GM13977 (cell line): ENCODE measurements around the gene RASSF1.

Experiments used
- DNase-seq: peaks from one replicate; pipeline ENCODE4 v3.0.0; 2012; ENCODE audit warnings: low spot score
- in situ Hi-C: fragments of 300-500 bp; cut with MboI; formaldehyde crosslinking; loops from one replicate; pipeline ENCODE4 v1.12.0; 2022; ENCODE audit warnings: low sequenced_read_pairs, low pct_unique_long_range_greater_than_20kb, mixed read lengths, inconsistent platforms; ENCODE audit not compliant: unreplicated experiment
- TF ChIP-seq, protein P1 (sequence below): IDR thresholded peaks from 2 replicates; pipeline ENCODE4 v1.5.1; 2012; ENCODE audit warnings: mild to moderate bottlenecking, control low read depth; ENCODE audit not compliant: insufficient read depth; ENCODE audit errors: extremely low read depth, missing control alignments

The RASSF1 gene

DNA sequence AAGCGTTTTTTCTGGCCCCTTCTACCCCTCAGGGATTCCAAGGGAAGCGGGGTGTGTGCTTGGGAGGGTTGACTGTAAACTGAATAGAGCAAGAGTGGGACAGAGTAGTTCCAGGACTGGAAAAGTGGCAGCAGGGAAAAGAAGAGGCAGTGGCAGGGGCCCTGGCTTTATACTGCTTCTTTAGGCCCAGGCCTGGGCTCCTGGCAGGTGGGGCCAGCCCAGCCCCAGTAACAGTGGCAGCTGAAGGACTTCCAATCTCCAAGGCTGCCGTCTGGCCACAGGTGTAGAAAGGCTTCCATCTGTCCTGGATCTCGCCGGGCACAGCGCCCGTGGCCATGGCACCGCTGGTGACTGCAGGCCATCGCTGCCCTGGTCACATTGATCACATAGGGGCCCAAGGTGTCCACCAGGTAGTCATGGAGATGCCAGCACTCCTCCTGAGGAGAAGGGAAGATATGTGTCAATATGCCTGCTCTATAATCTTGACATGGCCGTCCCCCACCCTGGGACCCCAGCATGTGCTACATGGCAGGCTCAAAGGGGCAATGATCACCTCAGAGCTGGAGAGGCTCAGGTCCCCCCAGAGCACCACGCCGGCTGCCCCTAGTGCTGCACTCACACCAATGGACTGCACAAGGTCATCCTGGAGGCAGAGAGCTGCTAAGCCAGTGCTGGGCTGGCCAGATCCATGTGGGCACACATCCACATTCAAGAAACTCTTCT is 47.4 kb downstream of the RASSF1 start:
- in situ Hi-C loops, result no loop called here
- TF ChIP-seq, protein P1, sequence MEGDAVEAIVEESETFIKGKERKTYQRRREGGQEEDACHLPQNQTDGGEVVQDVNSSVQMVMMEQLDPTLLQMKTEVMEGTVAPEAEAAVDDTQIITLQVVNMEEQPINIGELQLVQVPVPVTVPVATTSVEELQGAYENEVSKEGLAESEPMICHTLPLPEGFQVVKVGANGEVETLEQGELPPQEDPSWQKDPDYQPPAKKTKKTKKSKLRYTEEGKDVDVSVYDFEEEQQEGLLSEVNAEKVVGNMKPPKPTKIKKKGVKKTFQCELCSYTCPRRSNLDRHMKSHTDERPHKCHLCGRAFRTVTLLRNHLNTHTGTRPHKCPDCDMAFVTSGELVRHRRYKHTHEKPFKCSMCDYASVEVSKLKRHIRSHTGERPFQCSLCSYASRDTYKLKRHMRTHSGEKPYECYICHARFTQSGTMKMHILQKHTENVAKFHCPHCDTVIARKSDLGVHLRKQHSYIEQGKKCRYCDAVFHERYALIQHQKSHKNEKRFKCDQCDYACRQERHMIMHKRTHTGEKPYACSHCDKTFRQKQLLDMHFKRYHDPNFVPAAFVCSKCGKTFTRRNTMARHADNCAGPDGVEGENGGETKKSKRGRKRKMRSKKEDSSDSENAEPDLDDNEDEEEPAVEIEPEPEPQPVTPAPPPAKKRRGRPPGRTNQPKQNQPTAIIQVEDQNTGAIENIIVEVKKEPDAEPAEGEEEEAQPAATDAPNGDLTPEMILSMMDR, result no peak
- DNase-seq, result no peak

DNA sequence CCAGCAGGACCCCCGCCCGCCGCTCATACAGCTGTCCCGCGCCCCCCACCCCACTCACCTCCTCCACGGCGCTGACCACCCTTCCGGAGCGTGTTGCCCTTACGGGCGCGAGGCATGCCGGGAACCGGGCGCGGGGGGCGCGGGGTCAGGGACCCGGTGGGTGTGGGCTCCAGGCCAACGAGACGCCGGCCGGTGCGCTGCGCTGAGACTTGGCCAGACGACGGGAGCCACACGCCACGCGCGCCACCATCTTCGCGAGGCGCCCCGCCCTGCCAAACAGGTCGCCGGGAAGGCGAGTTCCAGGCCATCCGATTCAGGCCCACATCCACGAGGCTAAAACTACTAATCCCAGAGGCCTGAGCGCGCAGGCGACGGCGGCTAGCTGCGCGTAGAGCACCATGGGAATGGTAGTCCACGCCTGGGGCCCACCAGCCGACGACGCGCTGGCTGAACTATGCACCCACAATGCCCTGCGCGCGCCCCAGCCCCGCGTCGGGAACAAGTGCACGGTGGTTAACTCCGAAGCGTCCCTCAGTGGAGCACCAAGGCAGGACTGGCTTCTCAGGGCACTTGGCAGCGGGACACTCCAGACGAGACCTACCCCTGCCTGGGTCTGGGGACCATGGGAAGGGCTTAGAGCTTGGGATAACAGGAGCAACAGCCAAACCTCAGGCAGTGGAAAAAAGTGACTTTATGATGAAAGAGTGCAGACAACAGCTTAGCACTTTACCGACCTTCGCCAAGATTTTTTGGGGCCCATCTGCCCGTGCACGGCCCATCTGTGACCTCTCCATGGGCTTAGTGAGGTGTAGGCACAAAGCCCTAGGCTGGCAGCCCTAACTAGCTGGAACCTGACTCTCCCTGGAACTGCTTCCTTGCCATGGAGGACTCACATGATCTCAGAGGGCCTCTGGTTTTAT is 48.2 kb downstream of the RASSF1 start, which contains the start of gene IFRD2:
IFRD2 (minus strand) TSS at position 271 of the 920 bp plus-strand sequence; CDS start at position 116, 155 bp downstream.
- TF ChIP-seq, protein P1, result peak; percentile 5
- in situ Hi-C loops, result no loop called here
- peak; percentile 96 for DNase-seq

GRCh38 chr3:50290161-50290641 is 50.4 kb downstream of the RASSF1 start:
- no peak for DNase-seq
- TF ChIP-seq, protein P1, result no peak
- in situ Hi-C loops, result no loop called here

DNA sequence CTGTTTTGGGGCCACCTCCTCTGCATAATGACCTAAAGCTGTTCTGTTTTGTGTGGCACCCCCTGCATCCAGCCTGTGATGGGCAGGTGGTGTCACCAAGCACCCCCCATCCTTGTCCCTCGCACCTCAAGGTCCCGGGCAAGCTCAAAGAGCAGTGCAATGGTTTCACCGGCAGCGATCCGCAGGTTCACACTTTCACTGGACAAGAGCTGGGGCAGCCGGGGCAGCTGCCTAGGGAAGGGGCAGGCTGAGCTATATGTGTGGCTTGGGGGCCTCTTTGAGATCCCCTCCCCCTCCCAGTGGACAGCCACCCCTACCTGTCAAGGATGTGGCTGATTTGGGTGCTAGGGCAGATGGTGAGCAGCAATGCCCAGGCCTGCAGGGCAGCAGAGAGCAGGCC is 51.5 kb downstream of the RASSF1 start:
- TF ChIP-seq, protein P1, result no peak
- in situ Hi-C loops, result no loop called here
- DNase-seq, result no peak

DNA sequence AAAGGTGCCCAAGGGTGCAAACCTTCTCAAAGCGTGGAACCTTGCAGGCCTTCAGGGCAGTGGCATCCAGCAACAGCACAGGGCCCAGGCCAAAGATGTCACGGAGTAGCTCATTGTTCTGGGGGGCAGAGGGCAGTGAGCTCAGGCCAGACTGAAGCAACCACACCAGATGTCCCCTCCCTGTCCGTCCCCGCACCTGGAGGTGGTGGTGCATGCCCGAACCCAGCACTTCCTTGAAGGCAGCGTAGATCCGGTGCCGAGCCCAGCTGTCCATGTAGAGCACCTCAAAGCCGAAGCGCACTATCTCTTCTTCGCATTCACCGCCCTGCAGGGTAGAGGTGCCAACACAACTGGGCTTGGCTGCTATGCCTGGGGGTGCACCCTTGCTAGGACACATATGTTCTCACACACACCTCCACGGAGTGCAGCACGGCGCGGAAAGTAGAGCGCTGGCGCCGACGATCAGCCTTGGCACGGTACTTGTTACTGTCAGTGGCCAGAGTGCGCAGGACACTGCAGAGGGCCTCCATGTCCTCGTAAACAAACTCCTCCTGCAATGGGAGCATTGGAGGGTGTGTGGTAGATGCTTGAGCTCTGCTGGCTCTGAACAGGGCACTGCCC is 52.1 kb downstream of the RASSF1 start:
- no peak for DNase-seq
- in situ Hi-C loops, result no loop called here
- TF ChIP-seq, protein P1, result no peak

- TF ChIP-seq, protein P1, result no peak
- in situ Hi-C loops, result no loop called here
Measured at GRCh38 chr3:50287262-50287661, 53.4 kb downstream of the RASSF1 start.

More at GRCh38 chr3:50287262-50287661, 53.4 kb downstream of the RASSF1 start:
- DNase-seq, result no peak
